ENCODE results near the gene SV2B. TPM values are rescaled to one million over a fixed set of nuclear protein-coding genes. Genes with fewer than 3 reads are reported as not detected.

Gene SV2B
- total and polyA plus RNA-seq, 9 of the 15 experiments (the other 6 are each of a cell fraction or from before 2014, with no cell fraction given) = 0.01 to 0.25 (median 0.11) TPM

GRCh38 chr15:91214675-91215590 lies 114.9 kb downstream of the SV2B start (continued):
- TF ChIP-seq FOXP1 (CRISPR knock-in tag; IDR thresholded peaks at IDR 0.05) (no peak), ZNF197 (CRISPR knock-in tag; IDR thresholded peaks at IDR 0.05; ENCODE audit: low read depth) (no peak), ZNF707 (CRISPR knock-in tag; conservative IDR thresholded peaks at IDR 0.05) (no peak)

DNA sequence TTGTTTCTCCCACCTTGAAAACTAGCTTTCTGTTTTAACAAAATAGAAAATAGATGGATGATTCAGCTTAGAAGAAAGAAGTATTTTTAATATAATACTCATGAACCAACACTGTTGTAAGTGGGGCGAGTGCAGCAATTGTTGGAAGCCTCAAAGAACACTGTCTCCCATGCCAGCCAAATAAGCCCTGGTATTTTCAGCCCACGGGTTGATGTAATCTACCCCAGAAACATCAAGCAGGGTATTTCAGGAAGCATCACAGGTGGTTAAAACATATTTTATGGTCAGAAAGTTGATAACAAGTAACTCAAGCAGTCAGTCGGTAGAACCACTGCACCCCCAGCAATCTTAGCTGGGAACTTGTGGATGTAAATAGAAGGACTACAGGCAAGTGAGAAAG lies 115.9 kb downstream of the SV2B start:
- no peaks in the 10 kb centered on the region for H3K9me1 ChIP-seq (ENCODE audit: control insufficient read depth, insufficient read depth, low read length)
- no peaks in the 10 kb centered on the region for H3K36me3 ChIP-seq (ENCODE audit: control insufficient read depth, insufficient read depth, low read length)
- intact Hi-C loops (cut with micrococcal nuclease) (no loop called here), in situ Hi-C loops (cut with MboI) (no loop called here)
- peaks cover 0 to 9% of the 10 kb centered on the region in 2 experiments; a peak in 4 of 5 replicates for H3K27me3 ChIP-seq (ENCODE audit: control insufficient read depth in 2 of 2, insufficient read depth in 2 of 2, low read length in 2 of 2)
- H3K4me1 ChIP-seq (replicated peaks in 1 of 2; ENCODE audit: control insufficient read depth in 2 of 2, insufficient read depth in 2 of 2, low read length in 2 of 2) = no peaks in the 10 kb centered on the region
- no peaks in the 10 kb centered on the region for H3K79me2 ChIP-seq (ENCODE audit: control insufficient read depth, insufficient read depth, low read length)
- no peak overlapping the region for H3K27ac ChIP-seq (ENCODE audit: extremely low read depth, low read depth, low read length)
- DNase-seq (ENCODE audit: extremely low read depth in 1 of 4, low spot score in 3 of 4) = no peak
- no peaks in the 10 kb centered on the region for H3K9me3 ChIP-seq (replicated peaks; ENCODE audit: control insufficient read depth, insufficient read depth, low read depth, low read length)
- no peak for TF ChIP-seq HNRNPK (IDR thresholded peaks at IDR 0.05; ENCODE audit: low read depth, low read length, poor library complexity, severe bottlenecking)
- no peak for TF ChIP-seq HNRNPL (IDR thresholded peaks at IDR 0.05; ENCODE audit: low read depth, low read length)
- no peak for TF ChIP-seq ILF3 (IDR thresholded peaks at IDR 0.05; ENCODE audit: borderline replicate concordance)
- no peak for TF ChIP-seq ASH1L (IDR thresholded peaks at IDR 0.05; ENCODE audit: borderline replicate concordance, low read depth, partially characterized antibody)
- no peak for TF ChIP-seq NONO (IDR thresholded peaks at IDR 0.05; ENCODE audit: low read depth in 2 of 2, low read length in 1 of 2)
- TF ChIP-seq NCOA2 (IDR thresholded peaks at IDR 0.05; ENCODE audit: partially characterized antibody in 2 of 2) = no peak
- no peak for TF ChIP-seq SAFB (IDR thresholded peaks at IDR 0.05; ENCODE audit: borderline replicate concordance, low read depth, low read length)
- no peak for TF ChIP-seq HDAC1 (IDR thresholded peaks at IDR 0.05)
- POLR2A ChIA-PET = interaction anchor here (0.6 to 0.7 kb wide), 2 partner anchors 15 to 63 kb away, joined by 3 to 5 read pairs; no protein-coding TSS in a partner anchor
- no TSS peak for BruUV-seq (replicated peaks)
- CTCF ChIA-PET (ENCODE audit: low intra/inter-chr PET ratio) = no interaction called here
- H4K20me1 ChIP-seq (replicated peaks; ENCODE audit: control insufficient read depth, insufficient read depth, low read length) = no peaks in the 10 kb centered on the region
- WGBS (ENCODE audit: insufficient coverage, low coverage, missing lambda C conversion rate) = 0% methylated on average over 3 of the region's 3 CpGs
- no peak overlapping the region for H3K4me3 ChIP-seq
- ATAC-seq = no peak
- H2AFZ ChIP-seq (ENCODE audit: low read depth, low read length) = no peak overlapping the region
- FAIRE-seq = no peak
- no peak overlapping the region for H3K9ac ChIP-seq (ENCODE audit: insufficient read depth in 1 of 2, low read depth in 2 of 2, low read length in 2 of 2)
- H3K4me2 ChIP-seq (ENCODE audit: insufficient read depth, low read length) = no peak overlapping the region

All from K562 (cell line).